Astrocyte of the cerebellum (primary cell): ENCODE results near the gene NKAIN4.
A peak's percentile ranks its signal among the peaks of the same experiment; 100 is the strongest.

ENCODE experiments used
- DNase-seq: peaks from one replicate; pipeline ENCODE4 v3.0.0-alpha.2; 2011; ENCODE audit warnings: low read depth
- H3K4me3 ChIP-seq: 2 replicates; pipeline ENCODE4 v1.5.1; 2011; ENCODE audit warnings: mild to moderate bottlenecking, low read depth, low read length, moderate library complexity
- CTCF ChIP-seq: IDR thresholded peaks from 2 replicates; pipeline ENCODE4 v1.5.1; 2012; ENCODE audit warnings: low read length, low read depth, moderate library complexity, mild to moderate bottlenecking; ENCODE audit errors: missing control alignments
- in situ Hi-C: cut with HindIII; loops from 2 replicates; pipeline ENCODE4 v1.10.0; 2017; ENCODE audit warnings: low sequenced_read_pairs

The NKAIN4 gene

GRCh38 chr20:63217706-63218105, 36.6 kb downstream of the NKAIN4 start:
- no peak for TF ChIP-seq CTCF
- in situ Hi-C loops = loop anchor here (25.0 kb wide), 1 partner anchor 130 kb away; no protein-coding TSS in a partner anchor
- no peak overlapping the region for H3K4me3 ChIP-seq
- DNase-seq = no peak

- H3K4me3 ChIP-seq = peak overlapping the region; percentile 80
- DNase-seq = no peak
- in situ Hi-C loops = loop anchor here (25.0 kb wide), 1 partner anchor 130 kb away; no protein-coding TSS in a partner anchor
- TF ChIP-seq CTCF = no peak
Measured at GRCh38 chr20:63216849-63217471, 37.3 kb downstream of the NKAIN4 start.

GRCh38 chr20:63216041-63216848, 38.0 kb downstream of the NKAIN4 start, which contains the start of gene YTHDF1:
Gene YTHDF1 (minus strand): TSS chr20:63216131. CDS start chr20:63215892, 239 bp downstream.
- TF ChIP-seq CTCF = no peak
- peak within 1 kb of the TSS; percentile 80 for H3K4me3 ChIP-seq
- DNase-seq = peak; percentile 69
- in situ Hi-C loops = loop anchor here (25.0 kb wide), 1 partner anchor 129 kb away; no protein-coding TSS in a partner anchor

- DNase-seq = peak; percentile 9
- in situ Hi-C loops = loop anchor here (25.0 kb wide), 1 partner anchor 128 kb away; no protein-coding TSS in a partner anchor
- H3K4me3 ChIP-seq = peak overlapping the region; percentile 80
- TF ChIP-seq CTCF = peak; percentile 68
Measured at GRCh38 chr20:63215101-63216040, 38.9 kb downstream of the NKAIN4 start.

- TF ChIP-seq CTCF = no peak
- in situ Hi-C loops = loop anchor here (25.0 kb wide), 1 partner anchor 127 kb away; no protein-coding TSS in a partner anchor
- DNase-seq = no peak
- no peak overlapping the region for H3K4me3 ChIP-seq
Measured at GRCh38 chr20:63214514-63214913, 39.7 kb downstream of the NKAIN4 start.

- TF ChIP-seq CTCF = no peak
- DNase-seq = no peak
- H3K4me3 ChIP-seq = no peak overlapping the region
- in situ Hi-C loops = loop anchor here (25.0 kb wide), 1 partner anchor 125 kb away; no protein-coding TSS in a partner anchor
Measured at GRCh38 chr20:63212792-63213191, 41.5 kb downstream of the NKAIN4 start.
